ENCODE measurements around the gene EXOC4.

EXOC4 gene

GRCh38 chr7:133919810-133920209 is 666.9 kb downstream of the EXOC4 start:
- Histone ChIP-seq H3K4me3 (ENCODE audit: insufficient read depth, low read depth, low read length) (no peak overlapping the region), H3K27me3 (ENCODE audit: control insufficient read depth, insufficient read depth, low read length, poor library complexity, severe bottlenecking) (no peaks in the 10 kb centered on the region), H3K9me3 (ENCODE audit: control insufficient read depth, low read length) (no peaks in the 10 kb centered on the region), H3K36me3 (ENCODE audit: control insufficient read depth, insufficient read depth, low read length) (no peaks in the 10 kb centered on the region), H3K27ac (ENCODE audit: insufficient read depth, low read depth, low read length, poor library complexity, severe bottlenecking) (no peak overlapping the region), H3K4me1 (ENCODE audit: control insufficient read depth, insufficient read depth, low read length) (no peaks in the 10 kb centered on the region)

GRCh38 chr7:133921635-133922182 is 668.8 kb downstream of the EXOC4 start:
- no peak overlapping the region for H3K27ac ChIP-seq (ENCODE audit: insufficient read depth, low read depth, low read length, poor library complexity, severe bottlenecking)
- no peaks in the 10 kb centered on the region for H3K27me3 ChIP-seq (ENCODE audit: control insufficient read depth, insufficient read depth, low read length, poor library complexity, severe bottlenecking)

DNA sequence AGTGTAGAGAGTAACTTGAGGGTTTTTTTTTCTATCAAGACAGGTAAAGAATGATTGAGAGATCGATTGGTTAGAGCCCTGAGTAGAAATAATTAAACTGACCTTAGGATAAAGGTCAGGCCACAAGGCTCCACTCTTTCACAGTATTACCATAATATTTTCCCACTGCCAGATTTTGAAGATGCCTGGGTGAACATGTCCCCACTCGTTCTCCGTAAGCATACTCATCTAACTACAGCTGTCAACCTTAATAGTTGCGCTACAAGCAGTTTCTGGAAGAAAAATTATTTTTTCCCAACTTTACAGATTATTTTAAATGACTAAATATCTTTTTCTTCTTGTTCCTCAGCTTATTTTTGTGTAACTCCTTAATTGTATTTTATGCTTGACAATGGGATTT is 671.1 kb downstream of the EXOC4 start:
- Histone ChIP-seq H3K27ac (ENCODE audit: insufficient read depth, low read depth, low read length, poor library complexity, severe bottlenecking) (no peak overlapping the region), H3K27me3 (ENCODE audit: control insufficient read depth, insufficient read depth, low read length, poor library complexity, severe bottlenecking) (no peaks in the 10 kb centered on the region), H3K4me1 (ENCODE audit: control insufficient read depth, insufficient read depth, low read length) (no peaks in the 10 kb centered on the region), H3K9me3 (ENCODE audit: control insufficient read depth, low read length) (no peaks in the 10 kb centered on the region), H3K4me3 (ENCODE audit: insufficient read depth, low read depth, low read length) (no peak overlapping the region), H3K36me3 (ENCODE audit: control insufficient read depth, insufficient read depth, low read length) (no peaks in the 10 kb centered on the region)
- 90 to 93% methylated on average over 4 of the region's 4 CpGs for WGBS, 2 experiments

More at GRCh38 chr7:133921635-133922182, 668.8 kb downstream of the EXOC4 start:
- Histone ChIP-seq H3K4me3 (ENCODE audit: insufficient read depth, low read depth, low read length) (no peak overlapping the region), H3K4me1 (ENCODE audit: control insufficient read depth, insufficient read depth, low read length) (no peaks in the 10 kb centered on the region), H3K9me3 (ENCODE audit: control insufficient read depth, low read length) (no peaks in the 10 kb centered on the region), H3K36me3 (ENCODE audit: control insufficient read depth, insufficient read depth, low read length) (no peaks in the 10 kb centered on the region)

GRCh38 chr7:133931053-133931452 is 678.2 kb downstream of the EXOC4 start:
- H3K36me3 ChIP-seq (ENCODE audit: control insufficient read depth, insufficient read depth, low read length), result no peaks in the 10 kb centered on the region
- no peak overlapping the region for H3K27ac ChIP-seq (ENCODE audit: insufficient read depth, low read depth, low read length, poor library complexity, severe bottlenecking)
- no peaks in the 10 kb centered on the region for H3K27me3 ChIP-seq (ENCODE audit: control insufficient read depth, insufficient read depth, low read length, poor library complexity, severe bottlenecking)
- WGBS, 2 experiments, result 91 to 100% methylated on average over 1 of the region's 1 CpG
- H3K9me3 ChIP-seq (ENCODE audit: control insufficient read depth, low read length), result no peaks in the 10 kb centered on the region
- H3K4me3 ChIP-seq (ENCODE audit: insufficient read depth, low read depth, low read length), result no peak overlapping the region
- peaks cover 8% of the 10 kb centered on the region for H3K4me1 ChIP-seq (ENCODE audit: control insufficient read depth, insufficient read depth, low read length)

GRCh38 chr7:133932591-133932990 is 679.7 kb downstream of the EXOC4 start:
- no peak overlapping the region for H3K4me3 ChIP-seq (ENCODE audit: insufficient read depth, low read depth, low read length)
- H3K27ac ChIP-seq (ENCODE audit: insufficient read depth, low read depth, low read length, poor library complexity, severe bottlenecking), result no peak overlapping the region
- no peaks in the 10 kb centered on the region for H3K36me3 ChIP-seq (ENCODE audit: control insufficient read depth, insufficient read depth, low read length)
- H3K27me3 ChIP-seq (ENCODE audit: control insufficient read depth, insufficient read depth, low read length, poor library complexity, severe bottlenecking), result no peaks in the 10 kb centered on the region
- peaks cover 8% of the 10 kb centered on the region for H3K4me1 ChIP-seq (ENCODE audit: control insufficient read depth, insufficient read depth, low read length)
- no peaks in the 10 kb centered on the region for H3K9me3 ChIP-seq (ENCODE audit: control insufficient read depth, low read length)
- 55 to 82% methylated on average over 1 of the region's 1 CpG for WGBS, 2 experiments

GRCh38 chr7:133934262-133934976 is 681.5 kb downstream of the EXOC4 start:
- Histone ChIP-seq H3K36me3 (ENCODE audit: control insufficient read depth, insufficient read depth, low read length) (no peaks in the 10 kb centered on the region), H3K4me1 (ENCODE audit: control insufficient read depth, insufficient read depth, low read length) (peaks cover 8% of the 10 kb centered on the region), H3K9me3 (ENCODE audit: control insufficient read depth, low read length) (no peaks in the 10 kb centered on the region), H3K4me3 (ENCODE audit: insufficient read depth, low read depth, low read length) (no peak overlapping the region), H3K27me3 (ENCODE audit: control insufficient read depth, insufficient read depth, low read length, poor library complexity, severe bottlenecking) (no peaks in the 10 kb centered on the region), H3K27ac (ENCODE audit: insufficient read depth, low read depth, low read length, poor library complexity, severe bottlenecking) (no peak overlapping the region)
- 65 to 70% methylated on average over 9 of the region's 9 CpGs for WGBS, 2 experiments

- Histone ChIP-seq H3K4me1 (ENCODE audit: control insufficient read depth, insufficient read depth, low read length) (peaks cover 8% of the 10 kb centered on the region), H3K27me3 (ENCODE audit: control insufficient read depth, insufficient read depth, low read length, poor library complexity, severe bottlenecking) (no peaks in the 10 kb centered on the region), H3K36me3 (ENCODE audit: control insufficient read depth, insufficient read depth, low read length) (no peaks in the 10 kb centered on the region), H3K27ac (ENCODE audit: insufficient read depth, low read depth, low read length, poor library complexity, severe bottlenecking) (no peak overlapping the region), H3K9me3 (ENCODE audit: control insufficient read depth, low read length) (no peaks in the 10 kb centered on the region), H3K4me3 (ENCODE audit: insufficient read depth, low read depth, low read length) (no peak overlapping the region)
- 66 to 84% methylated on average over 2 of the region's 2 CpGs for WGBS, 2 experiments
These were observed 682.1 kb downstream of the EXOC4 start for GRCh38 chr7:133934977-133935330.

- Histone ChIP-seq H3K27ac (ENCODE audit: insufficient read depth, low read depth, low read length, poor library complexity, severe bottlenecking) (no peak overlapping the region), H3K9me3 (ENCODE audit: control insufficient read depth, low read length) (no peaks in the 10 kb centered on the region), H3K4me3 (ENCODE audit: insufficient read depth, low read depth, low read length) (no peak overlapping the region), H3K4me1 (ENCODE audit: control insufficient read depth, insufficient read depth, low read length) (peaks cover 8% of the 10 kb centered on the region), H3K36me3 (ENCODE audit: control insufficient read depth, insufficient read depth, low read length) (no peaks in the 10 kb centered on the region), H3K27me3 (ENCODE audit: control insufficient read depth, insufficient read depth, low read length, poor library complexity, severe bottlenecking) (no peaks in the 10 kb centered on the region)
- WGBS, 2 experiments, result 89 to 91% methylated on average over 7 of the region's 7 CpGs
These were observed 683.2 kb downstream of the EXOC4 start for GRCh38 chr7:133936074-133936473.

GRCh38 chr7:133937786-133938185 is 684.9 kb downstream of the EXOC4 start:
- no peak overlapping the region for H3K4me3 ChIP-seq (ENCODE audit: insufficient read depth, low read depth, low read length)
- WGBS, 2 experiments, result 95 to 96% methylated on average over 6 of the region's 6 CpGs
- no peaks in the 10 kb centered on the region for H3K9me3 ChIP-seq (ENCODE audit: control insufficient read depth, low read length)
- H3K27ac ChIP-seq (ENCODE audit: insufficient read depth, low read depth, low read length, poor library complexity, severe bottlenecking), result no peak overlapping the region
- no peaks in the 10 kb centered on the region for H3K27me3 ChIP-seq (ENCODE audit: control insufficient read depth, insufficient read depth, low read length, poor library complexity, severe bottlenecking)
- peaks cover 8% of the 10 kb centered on the region for H3K4me1 ChIP-seq (ENCODE audit: control insufficient read depth, insufficient read depth, low read length)
- H3K36me3 ChIP-seq (ENCODE audit: control insufficient read depth, insufficient read depth, low read length), result no peaks in the 10 kb centered on the region

- Histone ChIP-seq H3K36me3 (ENCODE audit: control insufficient read depth, insufficient read depth, low read length) (no peaks in the 10 kb centered on the region), H3K9me3 (ENCODE audit: control insufficient read depth, low read length) (no peaks in the 10 kb centered on the region), H3K27ac (ENCODE audit: insufficient read depth, low read depth, low read length, poor library complexity, severe bottlenecking) (no peak overlapping the region), H3K4me1 (ENCODE audit: control insufficient read depth, insufficient read depth, low read length) (no peaks in the 10 kb centered on the region), H3K27me3 (ENCODE audit: control insufficient read depth, insufficient read depth, low read length, poor library complexity, severe bottlenecking) (no peaks in the 10 kb centered on the region), H3K4me3 (ENCODE audit: insufficient read depth, low read depth, low read length) (no peak overlapping the region)
- WGBS, 2 experiments, result 96 to 100% methylated on average over 1 of the region's 1 CpG
These were observed 687.5 kb downstream of the EXOC4 start for GRCh38 chr7:133940368-133940767.
